Vagina (tissue), 2 donors: ENCODE results near the gene SLC25A12.

ENCODE experiments used
- CTCF ChIP-seq, 3 experiments: fragments of 450-650 bp in 2 of 3; fragments of 200-600 bp in 1 of 3; sonication (generic) in 1 of 3; IDR thresholded peaks; one replicate each; pipeline ENCODE4 v1.5.1; 2017 to 2019; ENCODE audit warnings: antibody characterized with exemption in 3 of 3, mild to moderate bottlenecking in 2 of 3, moderate library complexity in 2 of 3
- POLR2A ChIP-seq, 2 donors: fragments of 450-650 bp; IDR thresholded peaks; one replicate each; pipeline ENCODE4 v1.6.1; 2017; ENCODE audit warnings: antibody characterized with exemption in 2 of 2, mild to moderate bottlenecking in 2 of 2, moderate library complexity in 2 of 2
- POLR2AphosphoS5 ChIP-seq, 2 donors: sonication (generic); formaldehyde crosslinking; IDR thresholded peaks; one replicate each; pipeline ENCODE4 v1.9.0; 2017; ENCODE audit warnings: antibody characterized with exemption in 2 of 2, mild to moderate bottlenecking in 2 of 2, low read depth in 1 of 2; ENCODE audit not compliant: insufficient read depth in 1 of 2

GRCh38 chr2:171889808-171890207 lies 4.2 kb downstream of the SLC25A12 start:
- TF ChIP-seq CTCF (IDR thresholded peaks at IDR 0.05) (no peak), POLR2A (IDR thresholded peaks at IDR 0.05) (no peak), POLR2AphosphoS5 (IDR thresholded peaks at IDR 0.05; ENCODE audit: insufficient read depth in 1 of 2, low read depth in 1 of 2) (no peak)
